Measurements from ENCODE around the gene MAPK14. TPM values are rescaled to one million over a fixed set of nuclear protein-coding genes. Genes with fewer than 3 reads are reported as not detected.
"Not testable (repeated sequence)": the region's sequence is repeated elsewhere in the genome, so short reads cannot be mapped to it uniquely, and the experiment has no call there.

The MAPK14 gene
- total RNA-seq (2014; rRNA removed; shearing (Covaris generic)), result 52.7 and 72.3 TPM in 2 replicates

DNA sequence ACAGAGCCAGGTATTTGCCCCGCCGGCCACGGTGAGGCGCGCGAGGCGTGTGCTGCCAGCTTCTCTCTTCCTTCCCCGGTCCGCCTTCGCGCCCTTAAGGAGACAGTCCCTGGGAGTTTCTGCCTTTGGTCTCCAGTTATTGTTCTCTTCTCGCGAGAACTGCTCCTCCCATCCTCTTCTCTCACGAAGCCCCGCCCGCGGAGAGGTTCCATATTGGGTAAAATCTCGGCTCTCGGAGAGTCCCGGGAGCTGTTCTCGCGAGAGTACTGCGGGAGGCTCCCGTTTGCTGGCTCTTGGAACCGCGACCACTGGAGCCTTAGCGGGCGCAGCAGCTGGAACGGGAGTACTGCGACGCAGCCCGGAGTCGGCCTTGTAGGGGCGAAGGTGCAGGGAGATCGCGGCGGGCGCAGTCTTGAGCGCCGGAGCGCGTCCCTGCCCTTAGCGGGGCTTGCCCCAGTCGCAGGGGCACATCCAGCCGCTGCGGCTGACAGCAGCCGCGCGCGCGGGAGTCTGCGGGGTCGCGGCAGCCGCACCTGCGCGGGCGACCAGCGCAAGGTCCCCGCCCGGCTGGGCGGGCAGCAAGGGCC is at the start of gene MAPK14:
MAPK14 (plus strand) TSS at position 308 of the 587 bp plus-strand sequence. CDS start 350 bp downstream, outside the sequence.
- DNase-seq (ENCODE audit: low read depth), result peak; percentile 99

DNA sequence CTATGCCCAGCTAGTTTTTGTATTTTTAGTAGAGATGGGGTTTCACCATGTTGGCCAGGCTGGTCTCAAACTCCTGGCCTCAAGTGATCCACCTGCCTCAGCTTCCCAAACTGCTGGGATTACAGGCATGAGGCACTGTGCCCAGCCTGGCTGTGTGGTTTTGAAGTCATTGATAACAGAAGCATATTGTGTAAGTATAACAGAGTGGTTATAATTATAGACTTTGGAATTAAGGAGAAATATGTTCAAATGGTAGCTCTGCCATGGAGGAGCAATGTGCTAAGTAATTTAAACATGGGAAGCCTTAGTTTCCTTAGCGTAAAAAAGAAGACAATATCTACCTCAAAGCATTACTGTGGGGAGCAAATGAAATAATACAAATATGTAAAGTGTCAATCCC is 47.5 kb upstream of the MAPK14 start:
- not testable (repeated sequence) for DNase-seq (ENCODE audit: low read depth)

DNA sequence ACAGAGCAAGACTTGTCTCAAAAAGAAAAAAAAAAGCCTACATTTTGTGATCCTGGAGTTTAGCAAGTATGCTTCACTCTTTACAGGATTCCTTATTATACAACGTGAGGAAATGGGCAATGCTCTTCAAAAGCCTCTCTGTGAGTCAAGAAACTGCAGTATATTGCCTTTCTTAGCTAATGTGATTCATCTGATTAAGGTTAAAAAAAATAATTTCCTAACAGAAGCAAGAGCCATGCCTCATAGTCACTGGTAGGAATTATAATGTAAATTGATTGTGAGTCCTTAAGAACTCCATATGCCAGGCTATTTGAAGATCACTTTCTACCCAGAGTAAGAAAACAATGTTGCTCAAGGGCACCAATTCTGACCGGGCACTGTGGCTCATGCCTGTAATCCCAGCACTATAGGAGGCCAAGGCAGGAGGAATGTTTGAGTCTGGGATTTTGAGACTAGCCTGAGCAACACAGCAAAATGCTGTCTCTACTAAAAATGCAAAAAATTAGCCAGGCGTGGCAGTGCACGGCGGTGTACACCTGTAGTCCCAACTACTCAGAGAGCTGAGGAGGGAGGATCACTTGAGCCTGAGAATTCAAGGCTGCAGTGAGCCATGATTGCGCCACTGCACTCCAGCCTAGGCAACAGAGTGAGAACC is 46.5 kb upstream of the MAPK14 start:
- no peak for DNase-seq (ENCODE audit: low read depth)

DNA sequence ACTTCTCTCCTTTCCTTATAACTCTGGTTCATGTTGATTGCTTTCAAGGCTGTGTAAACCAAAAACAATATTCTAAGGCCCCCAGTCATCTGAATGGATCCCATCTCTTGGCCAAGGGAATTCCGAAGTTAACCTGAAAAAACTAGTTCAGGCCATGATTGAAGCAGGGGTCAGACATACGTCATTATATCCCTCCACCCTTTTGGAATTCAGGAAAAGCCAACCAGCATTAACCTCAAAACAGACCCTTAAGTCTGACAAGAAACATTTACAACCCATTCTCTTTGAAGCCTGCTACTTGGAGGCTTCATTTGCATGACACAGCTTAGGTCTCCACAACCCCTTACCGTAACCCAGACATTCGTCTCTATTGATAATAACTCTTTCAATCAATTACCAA is 42.9 kb upstream of the MAPK14 start:
- DNase-seq (ENCODE audit: low read depth), result no peak

DNA sequence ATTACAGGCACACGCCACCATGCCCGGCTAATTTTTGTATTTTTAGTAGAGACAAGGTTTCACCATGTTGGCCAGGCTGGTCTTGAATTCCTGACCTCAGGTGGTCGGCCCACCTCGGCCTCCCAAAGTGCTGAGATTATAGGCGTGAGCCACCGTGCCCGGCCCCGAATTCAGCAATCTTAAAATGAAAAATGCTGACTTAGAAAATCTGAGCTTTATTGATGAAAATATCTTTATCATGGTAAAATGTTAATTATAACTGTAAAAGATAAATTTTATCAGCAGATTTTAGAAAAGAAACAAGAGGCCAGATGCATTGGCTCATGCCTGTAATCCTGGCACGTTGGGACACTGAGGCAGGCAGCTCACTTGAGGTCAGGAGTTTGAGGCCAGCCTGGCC is 39.6 kb upstream of the MAPK14 start:
- DNase-seq (ENCODE audit: low read depth), result not testable (repeated sequence)

DNA sequence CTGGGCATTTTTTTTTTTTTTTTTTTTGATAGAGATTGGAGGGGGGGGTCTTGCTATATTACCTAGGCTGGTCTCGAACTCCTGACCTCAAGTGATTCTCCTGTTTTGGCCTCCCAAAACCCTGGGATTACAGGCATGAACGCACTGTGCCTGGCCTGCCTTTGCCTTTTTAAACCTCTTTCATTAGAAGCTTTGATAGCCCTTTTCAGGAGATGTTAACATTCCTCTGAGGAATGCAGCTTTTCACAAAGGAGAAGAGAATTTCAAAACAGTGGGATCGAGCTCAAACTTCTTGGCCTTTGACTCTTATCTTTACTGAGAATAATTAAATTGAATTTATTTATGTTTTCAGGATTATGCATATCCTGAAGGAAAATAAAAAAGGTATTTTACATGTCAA is 34.5 kb upstream of the MAPK14 start:
- DNase-seq (ENCODE audit: low read depth), result no peak

DNA sequence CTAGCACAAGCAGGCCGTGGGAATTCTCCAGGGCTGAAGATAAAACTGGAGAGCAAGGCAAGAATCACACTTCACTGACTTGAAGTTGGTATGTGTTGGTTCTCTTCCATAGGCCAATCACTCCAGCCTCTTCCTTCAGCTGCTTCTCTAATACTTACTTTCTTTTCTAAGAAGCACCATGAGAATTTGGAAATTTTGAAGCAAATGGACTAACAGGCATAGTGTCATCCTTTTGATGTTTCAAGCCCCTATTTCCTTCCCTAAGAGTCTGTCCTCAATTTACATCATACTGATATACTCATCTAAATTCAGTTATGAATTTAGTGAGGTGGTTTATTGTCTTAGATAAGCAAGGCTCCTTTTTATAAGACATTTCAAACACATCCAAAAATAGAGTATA is 27.2 kb upstream of the MAPK14 start:
- DNase-seq (ENCODE audit: low read depth), result no peak

DNA sequence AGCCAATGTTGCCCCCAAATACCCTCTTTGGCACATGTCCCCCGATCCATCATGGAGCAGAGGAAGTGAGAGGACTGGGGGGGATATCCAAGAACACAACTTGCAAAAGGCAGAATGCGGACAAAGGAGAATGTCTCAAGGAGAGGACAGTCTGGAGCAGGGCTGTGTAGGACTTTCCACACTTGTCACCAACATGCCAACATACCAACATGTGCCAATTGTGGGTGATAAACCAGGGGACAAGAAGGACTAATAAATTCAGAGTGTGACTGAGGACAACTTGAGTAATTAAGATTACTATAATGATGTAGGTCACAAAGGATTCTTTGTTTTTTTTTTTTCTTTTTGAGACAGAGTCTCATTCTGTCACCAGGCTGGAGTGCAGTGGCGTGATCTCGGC is 11.9 kb upstream of the MAPK14 start:
- DNase-seq (ENCODE audit: low read depth), result no peak

DNA sequence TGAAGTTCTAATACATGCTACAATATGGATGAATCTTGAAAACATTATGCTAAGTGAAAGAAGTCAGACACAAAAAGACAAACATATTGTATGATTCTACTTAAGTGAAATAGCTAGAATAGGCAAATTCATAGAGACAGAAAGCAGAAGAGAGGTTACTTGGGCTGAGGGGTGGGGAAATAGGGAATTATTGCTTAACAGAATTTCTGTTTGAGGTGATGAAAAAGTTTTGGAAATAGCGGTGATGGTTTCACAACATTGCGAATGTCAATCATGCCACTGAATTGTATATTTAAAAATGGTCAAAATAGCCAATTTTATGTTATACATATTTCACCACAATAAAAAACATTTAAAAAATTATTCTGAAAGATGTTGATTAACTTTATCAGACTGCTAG is 9.3 kb upstream of the MAPK14 start:
- DNase-seq (ENCODE audit: low read depth), result no peak

DNA sequence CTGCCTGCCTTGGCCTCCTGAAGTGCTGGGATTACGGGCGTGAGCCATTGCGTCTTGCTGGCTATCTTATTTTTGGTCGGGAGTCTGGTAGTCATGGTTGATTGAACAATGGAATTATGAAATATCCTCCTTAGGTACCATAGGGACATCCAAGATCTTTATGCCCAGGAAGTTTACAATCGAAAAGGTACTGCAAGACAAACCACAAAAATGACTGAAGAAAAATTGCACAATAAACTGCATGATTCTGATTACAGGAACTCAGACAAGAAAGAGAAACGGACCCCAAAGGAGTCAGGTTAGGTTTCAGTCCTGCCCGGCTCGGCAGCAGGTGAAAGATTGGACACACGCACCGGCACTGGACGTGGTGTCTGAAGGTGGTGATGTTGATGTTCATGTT is 8.4 kb upstream of the MAPK14 start:
- no peak for DNase-seq (ENCODE audit: low read depth)

DNA sequence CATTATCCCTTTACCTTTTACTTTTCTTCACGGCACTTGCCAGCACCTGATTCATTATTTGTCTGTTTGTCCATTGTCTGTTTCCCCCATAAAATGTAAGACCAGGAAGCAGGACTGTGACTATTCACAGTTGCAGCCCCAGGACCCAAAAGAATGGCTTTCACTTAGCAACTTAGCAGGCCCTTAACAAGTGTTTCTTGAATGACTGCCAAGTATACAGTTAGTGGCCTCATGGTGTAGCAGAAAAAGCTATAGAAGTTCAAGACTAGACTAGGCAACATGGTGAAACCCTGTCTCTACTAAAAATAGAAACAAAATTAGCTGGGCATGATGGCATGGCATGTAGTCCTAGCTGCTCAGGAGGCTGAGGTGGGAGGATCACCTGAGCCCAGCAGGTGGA is 7.5 kb upstream of the MAPK14 start:
- no peak for DNase-seq (ENCODE audit: low read depth)

DNA sequence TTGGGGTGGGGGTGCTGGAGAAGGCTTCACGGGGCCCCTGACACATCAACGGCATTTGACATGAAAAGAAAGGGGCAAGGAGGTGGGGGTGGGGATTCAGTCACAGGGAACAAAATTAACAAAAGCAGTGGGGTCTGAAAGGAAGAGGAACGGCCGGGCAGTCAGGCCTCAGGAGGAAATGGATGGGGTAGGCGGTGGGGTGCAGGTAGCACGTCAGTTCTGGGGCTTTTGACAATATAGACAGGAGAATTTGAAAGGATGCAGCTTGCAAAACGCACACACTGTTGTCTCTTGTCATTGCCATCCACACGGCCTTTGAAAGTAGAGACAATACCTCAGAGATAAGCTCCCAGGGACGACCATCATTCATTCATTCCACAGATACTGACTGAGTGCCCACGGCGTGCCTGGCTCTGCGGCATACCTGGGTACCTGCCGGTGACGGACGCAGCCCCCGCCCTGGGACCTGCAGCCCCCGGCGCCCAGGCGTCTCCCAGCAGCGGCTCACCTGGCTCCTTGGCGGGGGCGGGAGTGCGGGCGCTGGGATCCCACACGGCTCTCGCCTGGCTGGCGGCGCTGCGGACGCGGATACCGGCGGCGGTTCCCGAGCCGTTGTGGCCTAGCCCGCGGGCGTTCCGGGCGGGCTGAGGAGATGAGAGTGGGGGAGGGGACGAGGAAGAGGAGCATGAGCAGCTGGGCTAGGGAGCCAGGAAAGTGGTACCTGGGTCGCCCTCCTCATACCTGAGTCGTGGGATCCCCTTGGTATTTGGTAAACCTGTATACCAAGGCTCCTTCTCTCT is 3.4 kb upstream of the MAPK14 start, which contains the start of gene SLC26A8:
SLC26A8 (minus strand) TSS at position 646 of the 800 bp plus-strand sequence. CDS start 4,934 bp downstream, outside the sequence.
- no peak for DNase-seq (ENCODE audit: low read depth)

DNA sequence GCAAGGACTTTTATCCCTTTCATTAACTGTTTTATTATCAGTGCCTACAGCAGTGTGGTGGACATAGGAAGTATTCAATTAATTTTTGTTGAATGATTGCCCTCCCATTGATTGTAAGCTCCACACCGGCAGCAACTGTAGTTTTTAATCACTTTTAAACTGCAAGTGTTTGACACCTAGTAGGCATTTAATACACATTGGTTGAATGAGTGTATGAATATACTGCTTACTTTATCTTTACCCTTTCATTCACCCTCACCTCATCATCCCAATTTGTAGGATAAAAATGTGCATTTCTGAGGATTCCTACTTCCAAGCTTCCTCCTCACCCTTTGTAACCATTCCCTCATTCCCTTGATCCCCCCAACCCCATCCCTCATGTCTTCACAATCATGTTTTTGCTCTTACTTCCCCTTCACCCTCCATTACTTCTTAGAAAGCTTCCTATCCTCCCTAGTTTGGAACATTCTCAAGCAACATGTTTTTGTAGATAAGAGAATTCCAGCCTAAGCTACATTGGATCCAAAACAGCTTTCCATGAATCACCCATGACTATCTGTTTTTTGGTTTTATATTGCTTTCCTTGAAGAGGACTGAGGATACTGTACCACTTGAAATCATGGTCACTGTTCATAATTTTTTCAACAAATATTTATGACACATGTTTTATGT is 2.2 kb upstream of the MAPK14 start:
- no peak for DNase-seq (ENCODE audit: low read depth)

DNA sequence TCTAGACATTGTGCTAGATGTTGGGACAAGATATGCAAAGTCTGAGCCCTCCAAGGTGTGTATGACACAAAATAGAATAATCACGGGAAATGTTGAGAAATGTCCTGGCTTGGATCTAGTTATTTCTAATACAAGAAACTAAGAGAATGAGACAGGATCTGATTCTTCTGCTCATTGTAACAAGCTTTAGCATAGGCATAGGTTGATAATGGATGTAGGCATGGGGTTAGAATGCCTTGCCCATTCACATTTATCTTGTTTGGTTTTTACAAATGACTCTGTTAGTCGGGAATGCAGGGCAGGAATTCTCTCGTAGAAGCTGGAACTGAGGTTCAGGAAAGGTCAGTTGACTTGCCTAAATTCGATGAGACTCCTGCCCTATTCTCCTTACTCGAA is 1.7 kb upstream of the MAPK14 start:
- peak; percentile 35 for DNase-seq (ENCODE audit: low read depth)

DNA sequence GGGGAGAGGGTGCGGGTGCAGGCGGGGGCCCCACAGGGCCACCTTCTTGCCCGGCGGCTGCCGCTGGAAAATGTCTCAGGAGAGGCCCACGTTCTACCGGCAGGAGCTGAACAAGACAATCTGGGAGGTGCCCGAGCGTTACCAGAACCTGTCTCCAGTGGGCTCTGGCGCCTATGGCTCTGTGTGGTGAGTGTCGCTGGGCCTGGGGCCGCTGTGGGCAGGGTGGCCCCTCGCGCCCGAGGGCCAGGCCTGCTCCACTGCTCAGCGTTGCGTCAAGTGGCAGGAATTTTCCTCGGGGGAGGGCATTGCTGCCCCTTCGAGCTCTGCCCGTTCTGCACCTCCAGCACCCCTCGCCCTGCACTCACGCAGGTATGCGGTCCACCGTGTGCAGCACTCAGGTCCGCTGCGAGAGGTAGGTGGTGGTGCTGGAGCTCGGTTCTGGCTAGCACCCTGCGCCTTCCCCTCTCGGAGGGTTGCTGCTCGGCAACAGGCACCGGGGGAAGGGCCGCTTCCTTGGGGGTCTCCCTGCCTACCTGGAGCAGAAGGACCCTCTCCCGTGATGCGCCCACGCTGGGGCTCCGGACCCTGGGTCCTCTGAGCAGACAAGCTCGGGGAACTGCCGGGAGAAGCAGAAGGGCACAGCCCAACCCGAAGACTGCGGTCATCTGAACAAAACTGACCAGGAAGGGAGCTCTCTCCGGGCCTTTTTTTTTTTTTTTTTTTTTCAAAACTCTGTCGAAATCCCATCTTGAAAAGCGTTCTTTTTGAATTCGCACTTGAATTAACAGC is 674 bp downstream of the MAPK14 start:
- peak; percentile 48 for DNase-seq (ENCODE audit: low read depth)

DNA sequence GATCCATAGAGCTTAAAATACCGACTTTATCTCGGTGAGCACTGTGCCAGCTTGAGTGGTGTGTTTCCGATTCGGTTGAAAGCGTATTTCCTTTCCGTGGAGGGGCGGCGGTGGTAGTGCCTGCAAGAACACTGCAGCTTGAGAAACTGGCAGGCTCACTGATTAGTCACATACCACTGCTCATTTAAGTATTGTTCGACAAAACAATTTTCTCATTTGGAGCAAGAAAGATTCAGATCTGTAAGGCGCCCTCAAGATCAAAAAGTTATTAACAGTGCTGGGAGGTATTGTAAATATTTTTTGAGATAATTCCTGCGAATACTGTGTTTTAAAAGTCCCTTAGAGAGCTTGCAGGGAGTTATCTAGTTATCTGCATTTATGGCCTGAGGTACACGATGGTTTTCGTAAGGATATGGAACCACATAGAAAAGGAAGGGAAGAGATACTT is 1.3 kb downstream of the MAPK14 start:
- peak; percentile 87 for DNase-seq (ENCODE audit: low read depth)

DNA sequence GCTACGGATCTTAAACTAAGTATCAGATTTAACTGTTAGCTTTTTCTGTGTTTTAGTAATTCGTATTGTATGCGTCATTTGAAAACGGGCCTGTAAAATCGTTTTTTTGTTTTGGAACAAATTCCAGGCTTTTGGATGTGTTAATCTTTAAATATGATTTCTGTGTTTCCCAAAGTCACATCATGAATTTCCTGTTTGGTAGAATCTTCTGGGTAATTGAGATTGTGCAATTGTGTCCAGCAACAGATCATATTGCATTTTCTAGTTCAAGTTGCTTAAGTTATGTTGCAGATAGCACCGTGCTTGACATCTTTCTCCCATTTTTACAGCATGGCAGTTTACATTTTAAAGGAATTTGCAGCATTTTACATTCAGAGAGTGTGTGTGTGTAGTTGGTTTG is 1.9 kb downstream of the MAPK14 start:
- DNase-seq (ENCODE audit: low read depth), result peak; percentile 23

DNA sequence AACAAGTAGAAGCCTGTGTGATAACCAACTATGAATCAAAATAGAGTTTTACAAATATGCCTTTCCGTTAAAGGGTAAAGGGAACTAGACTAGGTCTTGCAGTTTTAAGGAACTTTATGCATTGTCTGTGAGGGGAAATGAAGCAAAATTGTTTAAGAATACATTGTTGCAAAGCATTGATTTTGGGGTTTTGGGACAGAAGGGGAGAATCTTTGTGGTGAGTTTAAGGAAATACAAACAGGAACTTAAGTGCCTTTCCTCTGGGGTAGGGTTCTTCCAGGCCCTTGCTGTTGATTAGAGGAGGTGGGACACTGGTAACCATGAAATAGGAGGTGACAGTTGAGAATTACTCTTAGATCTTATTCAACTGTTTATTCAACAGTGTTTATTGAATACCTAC is 4.7 kb downstream of the MAPK14 start:
- no peak for DNase-seq (ENCODE audit: low read depth)

DNA sequence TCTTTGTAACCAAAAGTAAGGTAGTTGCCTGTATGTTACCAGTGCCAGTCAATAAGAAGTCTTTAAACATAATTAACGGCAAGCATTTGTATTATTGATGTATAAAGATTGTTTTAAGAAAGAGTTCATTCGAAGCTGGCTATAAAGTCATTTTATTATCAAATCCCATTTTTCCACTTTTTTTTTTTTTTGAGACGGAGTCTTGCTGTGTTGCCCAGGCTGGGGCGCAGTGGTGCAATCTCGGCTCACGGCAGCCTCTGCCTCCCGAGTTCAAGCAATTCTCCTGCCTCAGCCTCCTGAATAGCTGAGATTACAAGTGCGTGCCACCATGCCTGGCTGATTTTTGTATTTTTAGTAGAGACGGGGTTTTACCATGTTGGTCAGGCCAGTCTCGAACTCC is 5.5 kb downstream of the MAPK14 start:
- DNase-seq (ENCODE audit: low read depth), result not testable (repeated sequence)

DNA sequence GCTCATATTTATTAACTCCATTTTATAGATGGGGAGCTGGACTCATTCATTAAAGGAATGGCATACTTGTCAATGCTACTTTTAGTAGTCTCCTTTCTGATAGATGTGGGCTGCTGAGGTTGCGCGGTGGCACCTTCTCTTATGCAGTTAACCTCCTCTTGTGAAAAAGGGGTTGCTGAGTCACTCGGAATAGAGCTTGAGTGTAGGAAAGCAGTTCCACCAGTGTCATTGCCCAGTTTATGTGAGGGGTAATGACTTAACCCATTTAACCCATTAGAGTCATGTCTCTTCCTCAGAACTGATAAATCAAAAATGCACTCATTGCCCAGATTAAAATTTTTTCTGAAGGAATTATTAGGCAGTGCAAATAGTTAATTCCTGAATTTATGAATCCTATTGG is 6.3 kb downstream of the MAPK14 start:
- no peak for DNase-seq (ENCODE audit: low read depth)

DNA sequence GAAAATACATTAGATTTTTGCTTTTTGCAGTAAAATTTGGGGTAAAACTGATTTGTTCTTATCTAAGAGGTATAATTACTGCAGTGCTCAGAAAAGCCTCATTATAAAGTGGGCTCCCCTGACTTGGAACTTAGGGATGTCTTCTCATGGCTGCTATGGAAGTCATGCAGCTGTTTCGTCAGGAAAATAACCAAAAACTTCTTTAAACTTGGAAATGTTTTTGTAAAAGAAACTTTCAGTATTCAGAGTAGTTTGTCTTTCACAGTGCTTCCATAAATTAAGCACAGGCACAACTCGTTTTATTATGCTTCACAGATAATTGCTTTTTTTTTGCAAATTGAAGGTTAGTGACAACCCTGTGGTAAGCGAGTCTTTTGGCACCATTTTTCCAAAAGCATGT is 6.8 kb downstream of the MAPK14 start:
- no peak for DNase-seq (ENCODE audit: low read depth)
